GM20000 (cell line): ENCODE measurements around the gene NADK2.

ENCODE experiments used
- DNase-seq: peaks from one replicate; pipeline ENCODE4 v3.0.0; 2012; ENCODE audit warnings: low spot score
- CTCF ChIP-seq: IDR thresholded peaks from 2 replicates; pipeline ENCODE4 v1.5.1; 2012; ENCODE audit warnings: mild to moderate bottlenecking, control low read depth; ENCODE audit errors: extremely low read depth, missing control alignments

The NADK2 gene

GRCh38 chr5:36243653-36244052, 1.9 kb upstream of the NADK2 start:
- no peak for TF ChIP-seq CTCF
- no peak for DNase-seq

- no peak for DNase-seq
- TF ChIP-seq CTCF: no peak
Observed at GRCh38 chr5:36242534-36243485, 1.1 kb upstream of the NADK2 start.

- TF ChIP-seq CTCF: no peak
- DNase-seq: peak; percentile 65
Observed at GRCh38 chr5:36240779-36241630, 720 bp downstream of the NADK2 start.

GRCh38 chr5:36239370-36240293, 2.1 kb downstream of the NADK2 start:
- DNase-seq: no peak
- TF ChIP-seq CTCF: no peak

- DNase-seq: no peak
- TF ChIP-seq CTCF: no peak
Observed at GRCh38 chr5:36238502-36239295, 3.0 kb downstream of the NADK2 start.

GRCh38 chr5:36237751-36238150, 4.0 kb downstream of the NADK2 start:
- no peak for DNase-seq
- TF ChIP-seq CTCF: no peak
